Smooth muscle cell of the brain vasculature (primary cell): ENCODE measurements around the gene LMNTD2.
A peak's percentile ranks its signal among the peaks of the same experiment; 100 is the strongest.

Experiments used
- DNase-seq: peaks from one replicate; pipeline ENCODE4 v3.0.0-alpha.2; 2012; ENCODE audit warnings: low read depth, low spot score

The LMNTD2 gene

DNA sequence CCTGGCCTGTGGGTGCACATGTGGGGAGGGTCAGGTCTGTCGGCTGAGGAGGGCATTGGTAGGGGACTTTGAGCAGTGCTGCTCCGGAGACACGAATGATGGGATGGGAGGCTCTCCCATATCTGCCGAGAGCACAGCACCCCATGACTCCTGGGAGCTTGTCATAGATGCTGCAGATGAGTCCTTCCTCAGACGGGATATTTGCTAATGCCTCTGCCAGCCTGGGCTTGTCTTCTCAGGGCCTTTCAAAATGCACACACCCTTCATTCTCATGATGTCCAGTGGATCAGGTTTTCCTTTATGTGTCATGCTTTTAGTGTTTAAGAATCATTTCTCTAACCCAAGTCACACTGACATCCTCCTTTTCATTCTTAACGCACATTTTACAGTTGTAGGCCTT lies 45.4 kb downstream of the LMNTD2 start:
- no peak for DNase-seq

DNA sequence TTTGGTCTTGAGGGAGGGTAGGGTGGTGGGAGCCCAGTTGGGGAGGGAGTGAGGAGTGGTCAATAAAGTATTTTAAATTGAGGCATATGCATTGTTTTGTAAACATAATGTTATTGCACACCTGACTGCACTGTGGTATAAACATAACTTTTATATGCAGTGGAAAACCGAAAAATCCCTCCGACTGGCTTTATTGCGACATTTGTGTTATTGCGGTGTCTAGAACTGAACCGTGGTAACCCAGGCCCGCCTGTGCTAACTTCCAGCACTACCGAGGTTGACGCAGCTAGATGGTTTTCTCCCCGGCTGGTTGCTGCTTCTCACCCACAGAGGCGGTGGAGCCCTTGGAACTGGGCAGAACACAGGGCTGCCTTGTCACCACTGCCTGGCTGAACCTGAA lies 45.9 kb downstream of the LMNTD2 start:
- no peak for DNase-seq

DNA sequence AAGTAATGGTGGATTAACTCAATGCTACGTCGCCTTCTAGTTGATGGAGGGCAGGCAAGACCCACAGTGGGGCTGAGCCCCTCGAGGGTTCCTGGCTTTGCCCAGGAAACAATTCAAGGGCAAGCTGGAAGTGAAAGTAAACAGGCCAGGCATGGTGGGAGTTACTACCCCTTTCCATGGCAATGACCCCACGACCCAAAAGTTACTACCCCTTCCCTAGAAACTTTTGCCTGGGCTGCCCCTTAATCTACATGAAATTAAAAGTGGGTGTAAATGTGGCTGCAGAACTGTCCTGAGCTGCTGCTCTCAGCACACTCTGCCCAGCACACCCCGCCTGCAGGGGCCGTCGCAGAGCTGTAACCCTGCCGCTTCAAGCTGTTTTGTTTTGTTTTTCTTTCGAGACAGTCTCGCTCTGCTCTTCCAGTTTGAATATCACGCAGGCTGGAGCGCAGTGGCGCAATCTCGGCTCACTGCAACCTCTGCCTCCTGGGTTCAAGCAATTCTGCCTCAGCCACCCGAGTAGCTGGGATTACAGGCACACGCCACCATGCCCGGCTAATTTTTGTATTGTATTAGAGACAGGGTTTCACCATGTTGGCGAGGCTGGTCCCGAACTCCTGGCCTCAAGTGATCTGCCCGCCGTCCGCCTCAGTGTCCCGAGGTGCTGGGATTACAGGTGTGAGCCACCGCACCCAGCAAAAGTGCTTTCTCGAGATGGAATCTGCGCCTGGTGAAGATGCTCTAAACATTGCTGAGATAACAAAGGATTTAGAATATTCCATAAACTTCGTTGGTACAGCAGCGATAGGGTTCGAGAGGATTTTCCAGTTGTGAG lies 47.6 kb downstream of the LMNTD2 start:
- DNase-seq: no peak

DNA sequence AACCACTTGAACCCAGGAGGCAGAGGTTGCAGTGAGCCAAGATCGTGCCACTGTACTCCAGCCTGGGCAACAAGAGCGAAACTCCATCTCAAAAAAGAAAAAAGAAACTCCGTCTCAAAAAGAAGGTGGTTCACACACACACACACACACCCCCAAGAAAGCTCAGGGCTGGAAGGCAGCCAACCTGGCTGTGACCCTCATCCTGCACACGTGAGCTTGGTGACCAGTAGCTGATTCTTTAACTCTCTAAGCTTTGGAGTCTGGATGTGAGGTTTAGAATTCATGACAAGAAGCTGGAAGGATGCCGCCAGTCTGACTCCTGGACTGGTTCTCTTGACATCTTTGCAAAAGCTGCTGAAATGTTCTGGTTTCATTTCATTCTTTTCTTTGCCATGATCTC lies 51.6 kb downstream of the LMNTD2 start:
- no peak for DNase-seq

DNA sequence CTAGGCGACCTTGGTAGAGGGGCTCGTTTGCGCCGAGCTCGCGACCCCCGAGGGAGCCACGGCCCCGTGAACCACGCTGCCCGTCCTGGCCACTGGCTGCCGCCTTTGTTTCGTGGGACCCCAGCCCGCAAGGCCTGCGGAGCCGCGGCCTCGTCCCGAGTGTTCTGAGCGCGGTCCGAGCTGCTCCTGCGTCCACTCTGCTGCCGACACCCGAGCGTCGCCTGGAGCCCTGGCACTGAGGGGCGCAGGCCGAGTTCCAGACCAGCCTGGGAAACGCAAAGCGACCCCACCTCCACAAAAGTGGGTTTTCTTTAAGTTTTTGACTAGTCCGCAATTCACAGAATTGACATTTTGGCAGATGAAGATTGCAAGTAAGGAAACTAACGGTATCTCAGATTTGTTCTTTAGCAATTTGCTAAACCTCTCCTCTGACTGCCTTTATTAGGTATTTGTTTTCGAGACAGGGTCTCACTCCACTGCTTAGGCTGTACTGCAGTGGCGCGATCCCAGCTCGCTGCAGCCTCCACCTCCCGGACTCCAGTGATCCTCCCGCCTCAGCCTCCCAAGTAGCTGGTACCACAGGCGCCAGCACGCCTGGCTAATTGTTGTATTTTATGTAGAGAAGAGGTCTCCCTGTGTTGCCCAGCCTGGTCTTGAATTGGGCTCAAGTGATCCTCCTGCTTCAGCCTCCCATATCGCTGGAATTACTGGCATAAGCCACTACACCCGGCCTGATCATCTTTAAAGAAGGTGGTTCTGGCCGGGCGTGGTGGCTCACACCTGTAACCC lies 52.6 kb downstream of the LMNTD2 start:
- no peak for DNase-seq

DNA sequence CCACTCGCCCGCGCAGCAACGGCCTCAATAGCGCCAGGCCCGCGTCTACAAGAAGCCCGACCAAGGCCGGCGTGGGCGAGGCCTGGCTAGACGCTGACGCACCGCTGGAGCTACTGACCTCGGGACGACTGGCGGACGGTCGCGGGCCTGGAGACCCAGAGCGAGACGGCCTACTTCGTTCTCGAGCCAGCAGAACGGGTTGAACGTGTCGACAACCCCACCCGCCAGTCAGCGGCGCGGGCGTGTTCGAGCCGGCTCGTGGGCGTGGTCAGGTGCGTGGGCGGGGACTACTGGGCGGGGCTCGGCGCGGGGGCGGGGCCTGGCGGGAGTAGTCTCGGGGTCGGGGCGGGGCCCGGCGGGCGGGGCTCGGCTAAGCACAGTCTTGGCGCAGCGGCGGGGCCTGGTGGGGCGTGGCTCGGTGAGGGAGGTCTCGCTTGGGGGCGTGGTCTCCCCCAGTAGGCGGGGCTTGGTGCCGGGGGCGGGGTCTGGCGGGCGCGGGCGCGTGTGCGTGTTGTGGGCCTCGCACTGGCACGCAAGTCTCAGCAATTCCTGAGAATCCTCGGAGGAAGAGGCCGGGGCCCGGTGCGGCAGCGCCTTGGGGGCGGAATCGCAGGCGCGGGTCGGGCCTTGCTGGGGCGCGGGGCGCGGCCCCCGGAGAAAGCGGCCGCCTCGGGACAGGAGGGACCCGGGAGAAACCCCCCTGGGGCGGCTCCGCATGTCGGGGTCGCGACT lies 53.4 kb downstream of the LMNTD2 start, which contains the start of gene RNH1:
Gene RNH1 (minus strand): TSS at position 248 of the 732 bp plus-strand sequence. CDS start 5,080 bp downstream, outside the sequence.
- DNase-seq: peak; percentile 79

DNA sequence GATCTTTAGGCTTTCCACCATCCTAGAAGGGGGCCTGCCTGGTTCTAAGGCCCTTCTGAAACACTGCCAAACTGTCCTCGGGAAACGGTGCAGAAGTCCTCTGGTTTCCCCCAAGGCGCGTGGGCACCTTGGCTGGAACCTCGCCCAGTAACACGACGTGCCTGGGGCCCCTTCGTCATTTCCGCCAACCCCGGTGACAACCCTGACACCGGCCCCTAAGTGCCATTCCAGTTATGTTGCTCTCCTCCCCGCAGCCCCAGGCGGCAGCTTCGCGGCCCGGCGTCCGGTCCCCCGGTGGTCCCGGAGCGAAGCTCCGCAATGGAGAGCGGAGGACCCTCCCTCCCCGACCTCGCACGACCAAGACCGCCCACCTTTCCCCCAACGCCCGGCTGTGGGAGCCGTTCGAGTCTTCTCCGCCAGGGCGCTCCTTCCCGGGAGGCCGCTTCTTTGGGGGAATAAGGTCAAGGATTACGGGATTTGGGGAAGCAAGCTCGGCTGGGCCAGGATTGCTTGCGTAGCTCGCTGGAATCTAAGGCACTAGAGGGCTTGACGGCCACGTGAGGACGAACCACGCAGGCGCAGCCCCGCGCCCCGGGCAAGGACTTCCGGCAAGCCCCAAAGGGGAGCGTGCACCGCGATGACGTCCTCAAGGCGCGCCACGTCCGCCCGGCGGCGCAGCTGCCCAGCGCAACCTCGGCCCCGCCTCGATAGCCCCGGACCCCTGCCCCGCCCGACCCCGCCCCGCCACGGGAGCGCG lies 54.1 kb downstream of the LMNTD2 start:
- peak; percentile 95 for DNase-seq

DNA sequence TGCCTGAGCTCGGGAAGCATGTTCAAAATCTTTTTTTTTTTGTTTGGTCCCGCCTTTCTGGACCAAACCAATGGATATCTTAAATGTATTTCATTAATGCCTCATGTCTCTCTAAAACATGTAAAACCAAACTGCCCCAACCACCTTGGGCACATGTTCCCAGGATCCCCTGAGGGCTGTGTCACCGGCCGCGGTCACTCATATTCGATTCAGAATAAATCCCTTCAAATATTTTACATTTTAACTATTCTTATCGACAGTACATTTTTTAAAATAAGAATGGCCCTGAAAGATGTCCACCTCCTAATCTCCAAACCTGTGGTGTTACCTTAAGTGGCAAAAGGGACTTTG lies 55.6 kb downstream of the LMNTD2 start:
- no peak for DNase-seq
